Measurements from ENCODE around the gene BRINP3.

DNA sequence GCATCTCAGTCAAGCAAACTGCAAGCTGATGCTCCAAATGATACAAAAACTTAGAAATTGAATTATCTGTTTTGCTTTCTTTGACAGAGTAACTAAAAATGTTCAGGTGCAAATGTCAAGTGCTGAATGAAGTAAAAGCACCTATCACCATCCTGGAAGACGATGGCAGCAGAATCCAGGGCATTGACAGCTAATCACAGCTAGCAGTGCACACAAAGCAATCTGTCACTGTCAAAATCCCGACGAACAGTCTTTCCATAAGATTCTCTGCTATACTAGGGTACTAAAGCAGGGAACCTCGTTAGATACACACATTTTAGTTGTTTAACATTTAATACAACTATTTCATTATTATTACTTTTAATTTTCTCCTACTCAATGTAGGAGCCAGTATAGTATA is 233.3 kb downstream of the BRINP3 start:
- no peak for TF ChIP-seq CTCF (IDR thresholded peaks at IDR 0.05)
- TF ChIP-seq POLR2A (IDR thresholded peaks at IDR 0.05): no peak
- TF ChIP-seq POLR2AphosphoS5 (IDR thresholded peaks at IDR 0.05): no peak

All from stomach (tissue), 4 donors.